T-cell (primary cell): ENCODE measurements around the gene TBX20. TPM values are rescaled to one million over a fixed set of nuclear protein-coding genes. Genes with fewer than 3 reads are reported as not detected.
A peak's percentile ranks its signal among the peaks of the same experiment; 100 is the strongest.
"Not testable (repeated sequence)": the region's sequence is repeated elsewhere in the genome, so short reads cannot be mapped to it uniquely, and the experiment has no call there.

ENCODE experiments used
- ATAC-seq, 4 experiments: fragments of 200-7000 bp in 3 of 4; fragments of 150-1000 bp in 1 of 4; cut with Tn5 transposase; replicated peaks in 1 of 4; 1 replicate in 3 of 4; 2 replicates in 1 of 4; pipeline ENCODE4 v1.10.0; 2021; ENCODE audit warnings: moderate library complexity in 3 of 4, mild to moderate bottlenecking in 2 of 4, moderate number of reproducible peaks in 1 of 4
- CTCF ChIA-PET, 2 donors: fragments of 300-600 bp; sonication (Branson Sonifier 250); formaldehyde crosslinking; loops; one replicate each; lab custom pipeline; 2022; ENCODE audit warnings: antibody characterized with exemption in 2 of 2; lab: Charles Lee
- POLR2A ChIA-PET, 2 donors: fragments of 300-600 bp; sonication (Branson Sonifier 250); formaldehyde crosslinking; loops; one replicate each; lab custom pipeline; 2022; ENCODE audit warnings: antibody characterized with exemption in 2 of 2; lab: Charles Lee
- DNase-seq, 35 experiments: peaks; one replicate each; pipeline versions ENCODE4 v3.0.0 to v3.0.0-alpha.2; 2013 to 2023
- H3K27ac ChIP-seq: one replicate; pipeline ENCODE4 v1.5.1; 2013; ENCODE audit warnings: low read length
- H3K27me3 ChIP-seq, 2 experiments: replicated peaks in 1 of 2; 1 replicate in 1 of 2; 2 replicates in 1 of 2; pipeline versions ENCODE4 v1.6.1 to v1.7.0; 2013; ENCODE audit warnings: low read length in 1 of 2, mixed read lengths in 1 of 2; ENCODE audit not compliant: control insufficient read depth in 2 of 2, insufficient read depth in 2 of 2; ENCODE audit errors: extremely low read depth in 1 of 2
- H3K36me3 ChIP-seq, 2 donors: 1 replicate in 1 of 2; 2 replicates in 1 of 2; pipeline versions ENCODE4 v1.6.1 to v1.7.0; 2013; ENCODE audit warnings: low read length in 1 of 2; ENCODE audit not compliant: control insufficient read depth in 2 of 2, insufficient read depth in 1 of 2; ENCODE audit errors: extremely low read depth in 1 of 2
- H3K4me1 ChIP-seq, 2 experiments: 1 replicate in 1 of 2; 2 replicates in 1 of 2; pipeline versions ENCODE4 v1.6.1 to v1.7.0; 2013; ENCODE audit warnings: low read length in 2 of 2, mixed read lengths in 1 of 2; ENCODE audit not compliant: insufficient read depth in 2 of 2, control insufficient read depth in 1 of 2; ENCODE audit errors: extremely low read depth in 1 of 2
- H3K4me3 ChIP-seq, 2 donors: 1 replicate in 1 of 2; 2 replicates in 1 of 2; pipeline versions ENCODE4 v1.5.1 to v1.7.0; 2013; ENCODE audit warnings: mild to moderate bottlenecking in 2 of 2, low read length in 1 of 2, moderate library complexity in 1 of 2; ENCODE audit not compliant: control insufficient read depth in 1 of 2; ENCODE audit errors: extremely low read depth in 1 of 2
- H3K9me3 ChIP-seq: 2 replicates; pipeline ENCODE4 v1.7.0; 2013
- H3K27ac Mint-ChIP-seq, 2 donors: one replicate each; pipeline ENCODE4 v1.8.0; 2020 to 2021; ENCODE audit warnings: mild to moderate bottlenecking in 2 of 2, mixed read lengths in 2 of 2
- H3K27me3 Mint-ChIP-seq, 2 donors: one replicate each; pipeline ENCODE4 v1.8.0; 2021 to 2022; ENCODE audit warnings: mixed read lengths in 2 of 2
- H3K36me3 Mint-ChIP-seq: one replicate; pipeline ENCODE4 v1.8.0; 2021; ENCODE audit warnings: mixed read lengths
- H3K4me1 Mint-ChIP-seq, 3 donors: one replicate each; pipeline ENCODE4 v1.8.0; 2020 to 2022; ENCODE audit warnings: mixed read lengths in 3 of 3, mild to moderate bottlenecking in 1 of 3
- H3K4me3 Mint-ChIP-seq, 3 donors: one replicate each; pipeline ENCODE4 v1.8.0; 2020 to 2022; ENCODE audit warnings: mild to moderate bottlenecking in 3 of 3, mixed read lengths in 3 of 3, moderate library complexity in 3 of 3
- H3K9me3 Mint-ChIP-seq, 3 donors: one replicate each; pipeline ENCODE4 v1.8.0; 2020 to 2022; ENCODE audit warnings: mixed read lengths in 3 of 3
- WGBS: methylation state at CpG from one replicate; pipeline ENCODE4 v1.1.5; 2013; ENCODE audit warnings: missing lambda C conversion rate; ENCODE audit not compliant: insufficient coverage; 5-methylcytosine and 5-hydroxymethylcytosine counted together
- total RNA-seq, 35 experiments: library from RNA in 6 of 35; stranded (reverse) in 6 of 35; fragments of 120-200 nt in 1 of 35; gene quantifications; one replicate each; pipeline versions ENCODE4 v1.2.1 to v1.2.4 and lab custom pipeline; 2013 to 2026

The TBX20 gene
- total RNA-seq, 5 donors from 2014 or later (not counting 1 experiment from before 2014, with no cell fraction given), result 0.19 to 0.70 (median 0.30) TPM; not detected in 1

DNA sequence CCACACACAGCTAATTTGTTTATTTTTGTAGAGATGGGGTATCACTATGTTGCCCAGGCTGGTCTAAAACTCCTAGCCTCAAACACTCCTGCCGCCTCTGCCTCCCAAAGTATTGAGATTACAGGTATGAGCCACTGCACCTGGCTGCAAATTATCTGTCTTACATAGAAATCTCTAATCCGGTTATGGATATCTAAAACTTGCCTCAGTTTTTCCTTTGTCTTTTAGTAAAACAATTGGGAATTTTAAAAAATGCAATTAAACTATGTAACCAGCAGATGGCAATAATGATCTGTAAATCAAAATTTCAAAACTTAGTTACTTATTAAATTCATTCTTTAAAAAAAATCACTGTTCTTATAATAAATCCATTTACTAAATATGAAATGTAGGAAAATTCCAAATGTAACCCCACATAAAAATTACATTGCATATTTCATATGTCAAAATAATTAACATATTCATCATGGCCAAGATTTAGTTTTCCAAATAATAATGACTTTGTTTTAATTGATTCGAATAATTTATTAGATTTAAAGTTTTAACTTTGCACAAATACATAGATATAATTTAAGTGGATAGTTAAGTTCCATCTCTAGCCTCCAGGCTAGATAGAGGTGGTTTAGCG, 63.6 kb downstream of the TBX20 start:
- H3K36me3 Mint-ChIP-seq, H3K27ac ChIP-seq, ATAC-seq, H3K4me3 ChIP-seq, H3K9me3 ChIP-seq, DNase-seq, H3K36me3 ChIP-seq, POLR2A ChIA-PET, H3K27ac Mint-ChIP-seq, H3K9me3 Mint-ChIP-seq, H3K4me3 Mint-ChIP-seq, CTCF ChIA-PET: not testable (repeated sequence)
- no CpG with 5 or more reads among the region's 4 CpGs for WGBS
- peaks cover 23 to 29% of the 10 kb centered on the region in 2 donors for H3K27me3 Mint-ChIP-seq
- H3K4me1 Mint-ChIP-seq, result peaks cover 10 to 15% (median 12%) of the 10 kb centered on the region in 3 donors
- Histone ChIP-seq H3K27me3 (peaks cover 0 to 17% of the 10 kb centered on the region in 2 experiments), H3K4me1 (peaks cover 0 to 12% of the 10 kb centered on the region in 2 experiments)

DNA sequence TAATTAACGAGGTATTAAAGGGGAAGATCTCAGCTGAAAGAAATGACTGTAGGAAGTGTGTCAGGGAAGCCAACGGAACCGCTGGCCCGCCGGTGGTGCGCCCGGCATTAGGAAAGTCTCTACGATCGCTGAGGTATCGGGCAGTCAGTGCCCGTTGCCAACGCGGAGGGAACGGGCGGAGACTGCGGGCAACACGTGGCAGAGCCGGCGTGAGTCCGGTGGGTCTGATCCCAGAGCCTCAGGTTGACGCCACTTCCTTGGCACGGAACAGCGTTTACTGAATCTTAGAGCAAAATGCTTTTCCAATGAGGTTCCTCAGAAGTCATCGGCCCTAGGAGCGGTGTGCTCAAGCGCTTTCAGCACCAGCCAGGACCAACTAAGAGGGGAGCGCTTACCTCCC, 67.1 kb downstream of the TBX20 start:
- CTCF ChIA-PET, H3K9me3 Mint-ChIP-seq, POLR2A ChIA-PET, DNase-seq, H3K36me3 ChIP-seq, ATAC-seq, H3K9me3 ChIP-seq, H3K36me3 Mint-ChIP-seq, H3K4me3 ChIP-seq, H3K27ac ChIP-seq: not testable (repeated sequence)
- WGBS, result 3% methylated on average over 27 of the region's 27 CpGs
- Mint-ChIP-seq H3K27ac (peak overlapping the region in 1 of 2 donors; percentile 2), H3K4me3 (peak overlapping the region; percentile 2 to 75 (median 28)), H3K27me3 (peaks cover 27 to 34% of the 10 kb centered on the region in 2 donors), H3K4me1 (peaks cover 10 to 16% (median 12%) of the 10 kb centered on the region in 3 donors)
- Histone ChIP-seq H3K4me1 (peaks cover 0 to 12% of the 10 kb centered on the region in 2 experiments), H3K27me3 (peaks cover 0 to 17% of the 10 kb centered on the region in 2 experiments)

DNA sequence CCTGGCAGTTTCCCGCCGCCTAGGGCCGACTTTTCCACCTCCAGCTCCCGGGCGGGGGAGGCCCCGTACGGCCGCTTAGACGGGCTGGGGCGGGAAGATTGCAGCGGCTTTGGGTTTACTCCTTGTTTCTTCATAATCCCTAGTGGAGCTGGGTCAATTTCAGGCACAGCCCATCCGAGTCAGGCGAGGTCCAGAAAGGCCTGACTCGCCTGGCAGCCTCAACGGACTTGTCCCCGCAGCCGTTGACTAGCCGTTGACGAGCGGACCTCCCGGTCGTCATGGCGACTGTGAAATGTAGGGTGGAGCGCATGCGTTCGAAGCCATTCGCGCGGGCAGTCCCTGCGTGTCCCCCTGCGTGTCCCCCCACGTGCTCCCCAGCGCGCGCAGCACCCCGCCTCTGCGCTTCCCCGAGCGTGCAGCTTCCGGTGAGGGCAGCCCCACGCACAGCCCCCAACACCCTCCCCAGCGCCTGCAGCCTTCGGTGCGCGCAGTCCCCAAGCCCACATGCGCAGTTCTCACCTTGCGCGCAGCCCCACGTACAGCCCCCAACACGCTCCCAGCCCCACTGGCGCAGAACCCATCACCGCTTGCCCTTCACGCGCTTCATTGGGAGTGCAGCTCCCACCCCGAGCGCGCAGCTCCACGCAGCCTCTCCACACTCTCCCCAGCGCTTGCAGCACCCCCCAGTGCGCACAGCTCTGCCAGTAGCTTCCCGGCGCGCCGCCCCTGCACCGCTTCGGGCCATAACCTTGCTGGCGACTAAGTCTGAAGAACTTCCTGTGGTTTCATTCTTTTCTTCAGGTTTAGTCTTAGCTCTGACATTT, 67.8 kb downstream of the TBX20 start:
- Histone ChIP-seq H3K4me3 (no peak overlapping the region), H3K27me3 (peaks cover 0 to 17% of the 10 kb centered on the region in 2 experiments), H3K9me3 (no peaks in the 10 kb centered on the region), H3K36me3 (no peaks in the 10 kb centered on the region), H3K4me1 (peaks cover 0 to 12% of the 10 kb centered on the region in 2 experiments), H3K27ac (no peak overlapping the region)
- Mint-ChIP-seq H3K27me3 (peaks cover 27 to 34% of the 10 kb centered on the region in 2 donors), H3K4me1 (peaks cover 10 to 16% (median 12%) of the 10 kb centered on the region in 3 donors), H3K27ac (peak overlapping the region in 1 of 2 donors; percentile 2), H3K9me3 (no peaks in the 10 kb centered on the region), H3K36me3 (no peaks in the 10 kb centered on the region), H3K4me3 (peak overlapping the region; percentile 2 to 75 (median 28))
- DNase-seq (peak in 1 of 35 experiments; percentile 5), ATAC-seq (peak in 2 of 4 experiments; percentile 27 to 43)
- WGBS, result 4% methylated on average over 61 of the region's 67 CpGs
- POLR2A ChIA-PET, result no interaction called here
- CTCF ChIA-PET, result no interaction called here

DNA sequence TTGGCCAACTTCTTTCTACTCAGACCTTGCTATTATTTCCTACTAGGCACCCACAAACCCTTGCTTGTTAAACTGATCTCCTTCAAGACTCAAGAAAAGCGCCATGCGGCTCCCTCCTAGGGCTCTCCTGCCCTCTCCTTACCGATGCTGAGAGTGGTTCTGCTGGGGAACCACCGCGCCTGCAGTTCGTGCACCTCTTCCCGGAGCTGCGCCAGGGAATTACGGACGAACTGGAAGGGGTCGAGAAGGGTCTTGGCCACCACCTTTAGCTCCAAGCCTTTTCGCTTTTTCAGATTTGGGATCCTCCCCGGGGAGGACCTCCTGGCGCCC, 68.4 kb downstream of the TBX20 start:
- H3K9me3 ChIP-seq, H3K4me3 ChIP-seq, H3K27ac Mint-ChIP-seq, H3K36me3 ChIP-seq, H3K27ac ChIP-seq, POLR2A ChIA-PET, DNase-seq, H3K9me3 Mint-ChIP-seq, CTCF ChIA-PET, H3K36me3 Mint-ChIP-seq, ATAC-seq: not testable (repeated sequence)
- peaks cover 10 to 16% (median 12%) of the 10 kb centered on the region in 3 donors for H3K4me1 Mint-ChIP-seq
- Histone ChIP-seq H3K27me3 (peaks cover 0 to 17% of the 10 kb centered on the region in 2 experiments), H3K4me1 (peaks cover 0 to 12% of the 10 kb centered on the region in 2 experiments)
- WGBS, result 4% methylated on average over 14 of the region's 14 CpGs
- H3K27me3 Mint-ChIP-seq, result peaks cover 27 to 34% of the 10 kb centered on the region in 2 donors
- peak overlapping the region in 1 of 3 donors; percentile 18 for H3K4me3 Mint-ChIP-seq

DNA sequence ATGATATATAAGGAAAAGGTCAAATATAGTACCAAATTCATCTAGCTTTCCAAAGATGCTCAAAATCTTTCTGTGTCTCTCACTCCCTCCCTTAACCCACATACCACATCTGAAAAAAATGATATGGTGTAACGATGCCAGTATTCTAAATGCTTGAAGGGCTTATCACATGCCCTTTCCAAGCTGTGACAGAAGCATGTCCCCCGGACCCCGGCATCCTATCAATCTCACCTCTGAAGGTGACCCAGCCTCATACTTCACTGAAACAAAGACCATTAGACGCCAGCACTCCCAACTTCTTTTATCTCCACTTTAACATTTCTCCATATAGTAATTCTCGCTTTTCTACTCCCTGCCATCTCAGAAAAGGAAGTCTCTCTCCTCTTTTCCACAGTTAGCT, 68.9 kb downstream of the TBX20 start:
- H3K36me3 Mint-ChIP-seq, H3K9me3 Mint-ChIP-seq, H3K9me3 ChIP-seq, H3K27ac ChIP-seq, POLR2A ChIA-PET, CTCF ChIA-PET, H3K27ac Mint-ChIP-seq, ATAC-seq, DNase-seq, H3K36me3 ChIP-seq, H3K4me3 ChIP-seq: not testable (repeated sequence)
- 59% methylated on average over 4 of the region's 5 CpGs for WGBS
- H3K27me3 ChIP-seq, result peaks cover 0 to 17% of the 10 kb centered on the region in 2 experiments
- H3K4me1 ChIP-seq, result peaks cover 0 to 12% of the 10 kb centered on the region in 2 experiments
- Mint-ChIP-seq H3K4me3 (peak overlapping the region in 1 of 3 donors; percentile 18), H3K27me3 (peaks cover 24 to 32% of the 10 kb centered on the region in 2 donors), H3K4me1 (peaks cover 10 to 16% (median 12%) of the 10 kb centered on the region in 3 donors)

DNA sequence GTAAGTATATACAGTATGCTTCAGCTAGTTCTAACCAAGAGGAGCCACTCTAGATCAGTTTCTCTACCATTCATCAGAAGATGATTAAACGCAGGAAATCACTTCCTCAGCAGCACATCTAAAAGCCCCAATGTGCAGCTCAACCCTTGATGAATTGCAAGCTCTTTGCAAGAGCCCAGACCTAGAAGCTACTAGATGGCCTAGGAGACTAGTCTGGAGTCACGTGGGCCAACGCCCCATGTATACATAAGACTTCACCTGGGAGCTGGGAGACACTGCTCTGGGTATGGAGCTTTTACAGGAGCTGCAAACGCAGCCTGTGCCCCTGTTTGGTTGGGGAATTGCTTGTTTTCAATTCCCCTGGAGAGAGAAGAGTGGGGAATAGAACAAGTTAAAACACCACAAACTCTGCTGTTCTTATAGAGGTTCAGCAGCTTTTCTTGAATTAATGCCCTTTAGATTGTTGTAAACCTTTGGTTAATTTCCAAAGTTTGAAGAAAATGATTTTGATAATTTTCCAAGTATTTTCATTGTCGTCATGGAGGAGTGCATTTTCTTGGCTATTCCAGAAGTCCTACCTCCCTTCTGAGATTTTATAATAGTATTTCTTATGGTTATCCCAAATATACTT, 69.9 kb downstream of the TBX20 start:
- H3K27ac ChIP-seq, CTCF ChIA-PET, H3K36me3 ChIP-seq, H3K4me3 ChIP-seq, H3K9me3 ChIP-seq, DNase-seq, H3K27ac Mint-ChIP-seq, H3K4me3 Mint-ChIP-seq, H3K36me3 Mint-ChIP-seq, ATAC-seq, H3K9me3 Mint-ChIP-seq: not testable (repeated sequence)
- Mint-ChIP-seq H3K27me3 (peaks cover 24 to 30% of the 10 kb centered on the region in 2 donors), H3K4me1 (peaks cover 10 to 16% (median 12%) of the 10 kb centered on the region in 3 donors)
- Histone ChIP-seq H3K4me1 (peaks cover 0 to 12% of the 10 kb centered on the region in 2 experiments), H3K27me3 (peaks cover 0 to 17% of the 10 kb centered on the region in 2 experiments)
- WGBS, result 60% methylated on average over 1 of the region's 5 CpGs
- POLR2A ChIA-PET, result interaction anchor here in 1 of 2 donors (0.6 kb wide), 1 partner anchor 710 kb away, joined by 4 read pairs; no protein-coding TSS in a partner anchor
